A549 (cell line): ENCODE measurements around the gene PRR22.

ENCODE experiments used
- HDAC2 ChIP-seq: fragments of 200-600 bp; sonication (generic); IDR thresholded peaks from 2 replicates; pipeline ENCODE4 v1.6.1; 2016
- KDM1A ChIP-seq: fragments of 200-600 bp; sonication (generic); IDR thresholded peaks from 2 replicates; pipeline ENCODE4 v1.6.1; 2016; ENCODE audit warnings: low read depth, mild to moderate bottlenecking
- POLR2A ChIP-seq: IDR thresholded peaks from 2 replicates; pipeline ENCODE4 v1.6.1; 2012; ENCODE audit warnings: mild to moderate bottlenecking, low read length
- RARB ChIP-seq: fragments of 250-450 bp; sonication (Bioruptor Pico); IDR thresholded peaks from 2 replicates; pipeline ENCODE4 v1.8.0; 2021; ENCODE audit warnings: mild to moderate bottlenecking, moderate library complexity
- SREBF2 ChIP-seq: fragments of 450-650 bp; IDR thresholded peaks from 2 replicates; pipeline ENCODE4 v1.6.1; 2014; ENCODE audit warnings: mild to moderate bottlenecking, moderate library complexity
- TF ChIP-seq, protein P1 (sequence below): fragments of >200 bp; sonication (Bioruptor Twin); formaldehyde crosslinking; IDR thresholded peaks from 3 replicates; pipeline ENCODE4 v1.5.1; 2016
- TF ChIP-seq, protein P2 (sequence below): fragments of >200 bp; sonication (Bioruptor Twin); formaldehyde crosslinking; IDR thresholded peaks from 2 replicates; pipeline ENCODE4 v1.6.1; 2016

DNA sequence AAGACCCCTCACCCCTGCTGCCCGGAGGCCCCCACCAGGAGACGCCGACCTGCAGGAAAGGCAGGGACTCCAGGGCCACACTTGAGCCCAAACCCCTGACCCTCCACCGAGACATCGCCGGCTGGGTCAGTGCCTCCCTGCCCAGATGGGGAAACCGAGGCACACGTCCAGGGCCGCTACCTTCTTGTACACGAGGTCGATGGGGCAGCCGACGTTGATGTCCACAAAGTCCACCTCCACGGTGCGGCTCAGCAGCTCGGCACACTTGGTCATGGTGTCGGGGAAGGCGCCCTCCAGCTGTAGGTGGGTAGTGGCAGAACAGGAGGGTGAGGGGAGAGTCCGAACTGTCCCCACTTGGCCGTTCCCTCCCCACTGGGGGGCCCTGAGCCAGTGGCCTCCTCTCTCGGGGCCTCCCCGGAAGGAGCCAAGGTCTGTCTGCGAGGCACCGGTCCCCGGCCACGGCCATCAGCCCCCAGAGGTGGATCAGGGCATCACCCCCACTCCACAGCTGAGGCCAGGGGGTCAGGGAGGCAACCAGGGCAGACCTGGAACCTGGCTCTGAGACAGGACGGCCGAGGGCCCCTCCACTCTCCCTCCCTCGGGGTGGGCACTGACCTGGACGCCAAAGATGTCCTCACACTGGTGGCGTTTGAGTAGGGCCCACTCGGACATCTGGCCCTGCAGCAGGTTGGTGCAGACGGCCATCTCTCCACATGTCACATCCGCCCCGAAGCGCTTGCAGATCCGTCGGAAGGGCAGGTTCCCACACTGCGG is 3.0 kb upstream of the PRR22 start:
- no peak for TF ChIP-seq RARB (CRISPR knock-in tag)
- TF ChIP-seq HDAC2, result no peak
- no peak for TF ChIP-seq SREBF2
- TF ChIP-seq KDM1A, result no peak
- TF ChIP-seq, protein P1, sequence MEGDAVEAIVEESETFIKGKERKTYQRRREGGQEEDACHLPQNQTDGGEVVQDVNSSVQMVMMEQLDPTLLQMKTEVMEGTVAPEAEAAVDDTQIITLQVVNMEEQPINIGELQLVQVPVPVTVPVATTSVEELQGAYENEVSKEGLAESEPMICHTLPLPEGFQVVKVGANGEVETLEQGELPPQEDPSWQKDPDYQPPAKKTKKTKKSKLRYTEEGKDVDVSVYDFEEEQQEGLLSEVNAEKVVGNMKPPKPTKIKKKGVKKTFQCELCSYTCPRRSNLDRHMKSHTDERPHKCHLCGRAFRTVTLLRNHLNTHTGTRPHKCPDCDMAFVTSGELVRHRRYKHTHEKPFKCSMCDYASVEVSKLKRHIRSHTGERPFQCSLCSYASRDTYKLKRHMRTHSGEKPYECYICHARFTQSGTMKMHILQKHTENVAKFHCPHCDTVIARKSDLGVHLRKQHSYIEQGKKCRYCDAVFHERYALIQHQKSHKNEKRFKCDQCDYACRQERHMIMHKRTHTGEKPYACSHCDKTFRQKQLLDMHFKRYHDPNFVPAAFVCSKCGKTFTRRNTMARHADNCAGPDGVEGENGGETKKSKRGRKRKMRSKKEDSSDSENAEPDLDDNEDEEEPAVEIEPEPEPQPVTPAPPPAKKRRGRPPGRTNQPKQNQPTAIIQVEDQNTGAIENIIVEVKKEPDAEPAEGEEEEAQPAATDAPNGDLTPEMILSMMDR, result no peak
- no peak for TF ChIP-seq POLR2A
- TF ChIP-seq, protein P2, sequence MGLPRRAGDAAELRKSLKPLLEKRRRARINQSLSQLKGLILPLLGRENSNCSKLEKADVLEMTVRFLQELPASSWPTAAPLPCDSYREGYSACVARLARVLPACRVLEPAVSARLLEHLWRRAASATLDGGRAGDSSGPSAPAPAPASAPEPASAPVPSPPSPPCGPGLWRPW, result no peak
